GM23338 (cell line): Measurements from ENCODE around the gene KIF5A. TPM values are rescaled to one million over a fixed set of nuclear protein-coding genes. Genes with fewer than 3 reads are reported as not detected.

Source experiments
- ATAC-seq: fragments of 200-7000 bp; cut with Tn5 transposase; 3 replicates; pipeline ENCODE4 v1.9.1; 2020
- DNase-seq: peaks from one replicate; pipeline ENCODE4 v3.0.0-alpha.2; 2015; ENCODE audit warnings: low spot score
- H2AFZ ChIP-seq: fragments of 200-600 bp; sonication (generic); 2 replicates; pipeline ENCODE4 v1.8.0; 2016; ENCODE audit warnings: antibody characterized with exemption, mild to moderate bottlenecking, moderate library complexity
- H3F3A ChIP-seq: fragments of 200-600 bp; sonication (generic); replicated peaks from 2 replicates; pipeline ENCODE4 v1.8.0; 2017; ENCODE audit warnings: antibody characterized with exemption, mixed run types, low read depth
- H3K27ac ChIP-seq: fragments of 200-600 bp; sonication (generic); 2 replicates; pipeline ENCODE4 v1.6.1; 2016; ENCODE audit warnings: low read depth
- H3K27me3 ChIP-seq: fragments of 200-600 bp; sonication (generic); 2 replicates; pipeline ENCODE4 v1.8.0; 2016; ENCODE audit warnings: mild to moderate bottlenecking, mixed run types, moderate library complexity; ENCODE audit not compliant: insufficient read depth
- H3K36me3 ChIP-seq: fragments of 200-600 bp; sonication (generic); 2 replicates; pipeline ENCODE4 v1.8.0; 2016; ENCODE audit warnings: mild to moderate bottlenecking; ENCODE audit not compliant: insufficient read depth
- H3K4me1 ChIP-seq: fragments of 200-600 bp; sonication (generic); 2 replicates; pipeline ENCODE4 v1.8.0; 2016; ENCODE audit warnings: mild to moderate bottlenecking, moderate library complexity; ENCODE audit not compliant: insufficient read depth
- H3K4me2 ChIP-seq: fragments of 200-600 bp; sonication (generic); 2 replicates; pipeline ENCODE4 v1.7.1; 2017; ENCODE audit warnings: mixed run types
- H3K4me3 ChIP-seq: fragments of 200-600 bp; sonication (generic); 2 replicates; pipeline ENCODE4 v1.6.1; 2016; ENCODE audit warnings: mixed run types
- H3K79me2 ChIP-seq: fragments of 200-600 bp; sonication (generic); replicated peaks from 2 replicates; pipeline ENCODE4 v1.8.0; 2017; ENCODE audit warnings: mild to moderate bottlenecking; ENCODE audit not compliant: insufficient read depth
- H3K9me2 ChIP-seq: fragments of 200-600 bp; sonication (generic); 2 replicates; pipeline ENCODE4 v1.8.0; 2017; ENCODE audit not compliant: insufficient read depth
- H4K20me1 ChIP-seq: fragments of 200-600 bp; sonication (generic); replicated peaks from 2 replicates; pipeline ENCODE4 v1.8.0; 2017; ENCODE audit warnings: mild to moderate bottlenecking; ENCODE audit not compliant: insufficient read depth
- H3K27ac Mint-ChIP-seq: 2 replicates; pipeline ENCODE4 v1.8.0; 2020; ENCODE audit warnings: inconsistent platforms, mild to moderate bottlenecking, moderate library complexity, mixed read lengths
- H3K27me3 Mint-ChIP-seq: 3 replicates; pipeline ENCODE4 v1.8.0; 2022; ENCODE audit warnings: low read depth, mild to moderate bottlenecking, moderate library complexity, mixed read lengths, inconsistent platforms; ENCODE audit not compliant: insufficient read depth, poor library complexity
- H3K36me3 Mint-ChIP-seq: 3 replicates; pipeline ENCODE4 v1.8.0; 2021; ENCODE audit warnings: low read depth, mild to moderate bottlenecking, inconsistent platforms, moderate library complexity, mixed read lengths
- H3K4me1 Mint-ChIP-seq: 3 replicates; pipeline ENCODE4 v1.8.0; 2020; ENCODE audit warnings: mild to moderate bottlenecking, inconsistent platforms, mixed read lengths
- H3K4me3 Mint-ChIP-seq: 3 replicates; pipeline ENCODE4 v1.8.0; 2021; ENCODE audit warnings: moderate library complexity, mild to moderate bottlenecking, inconsistent platforms, mixed read lengths
- H3K9me3 Mint-ChIP-seq: 3 replicates; pipeline ENCODE4 v1.8.0; 2020; ENCODE audit warnings: moderate library complexity, mild to moderate bottlenecking, inconsistent platforms, mixed read lengths
- CREB1 ChIP-seq: fragments of 250-450 bp; sonication (Bioruptor Pico); IDR thresholded peaks from 2 replicates; pipeline ENCODE4 v1.5.0; 2020; ENCODE audit warnings: low read depth, mild to moderate bottlenecking, moderate library complexity
- CTCF ChIP-seq, 2 experiments: fragments of 200-600 bp in 1 of 2; sonication (generic) in 1 of 2; conservative IDR thresholded peaks; 2 replicates each; pipeline versions ENCODE4 v1.5.1 to v1.6.1; 2016 to 2017; ENCODE audit warnings: antibody characterized with exemption in 2 of 2, low read depth in 2 of 2, mild to moderate bottlenecking in 2 of 2, moderate library complexity in 1 of 2
- ETS1 ChIP-seq: IDR thresholded peaks from 2 replicates; pipeline ENCODE4 v1.6.1; 2016; ENCODE audit warnings: antibody characterized with exemption
- EZH2 ChIP-seq: fragments of 200-600 bp; sonication (generic); IDR thresholded peaks from one replicate; pipeline ENCODE4 v1.8.0; 2017; ENCODE audit warnings: antibody characterized with exemption, mild to moderate bottlenecking, low read depth; ENCODE audit not compliant: unreplicated experiment
- EZH2phosphoT487 ChIP-seq: fragments of 200-600 bp; sonication (generic); IDR thresholded peaks from one replicate; pipeline ENCODE4 v1.8.1; 2018; ENCODE audit warnings: antibody characterized with exemption; ENCODE audit not compliant: unreplicated experiment
- JUNB ChIP-seq: IDR thresholded peaks from one replicate; pipeline ENCODE4 v1.6.1; 2016; ENCODE audit warnings: antibody characterized with exemption; ENCODE audit not compliant: unreplicated experiment
- NANOG ChIP-seq: IDR thresholded peaks from 2 replicates; pipeline ENCODE4 v1.6.1; 2016; ENCODE audit warnings: antibody characterized with exemption, borderline replicate concordance
- POLR2AphosphoS5 ChIP-seq: IDR thresholded peaks from 2 replicates; pipeline ENCODE4 v1.6.1; 2016; ENCODE audit warnings: antibody characterized with exemption, low read depth
- STAT1 ChIP-seq: IDR thresholded peaks from one replicate; pipeline ENCODE4 v1.6.1; 2016; ENCODE audit warnings: antibody characterized with exemption; ENCODE audit not compliant: unreplicated experiment
- ZNF114 ChIP-seq: fragments of 250-450 bp; sonication (Bioruptor Pico); IDR thresholded peaks from 2 replicates; pipeline ENCODE4 v1.5.0; 2020; ENCODE audit warnings: mild to moderate bottlenecking, moderate library complexity
- ZNF331 ChIP-seq: fragments of 250-450 bp; sonication (Bioruptor Pico); IDR thresholded peaks from 2 replicates; pipeline ENCODE4 v1.5.0; 2020; ENCODE audit warnings: low read depth, mild to moderate bottlenecking, moderate library complexity
- polyA plus RNA-seq: library from polyadenylated mRNA; unstranded; fragments of >200 nt; fragmentation: Nextera tagmentation; extraction: Ambion mirVana; gene quantifications from 2 replicates; pipeline ENCODE4 v1.2.1, GENCODE V29; 2016
- total RNA-seq: library from RNA; depleted of rRNA; stranded (reverse); fragments of >200 nt; shearing (Covaris generic); gene quantifications from 2 replicates; pipeline ENCODE4 v1.2.3, GENCODE V29; 2014
- TF ChIP-seq, protein P1 (sequence below): fragments of 250-450 bp; sonication (Bioruptor Pico); IDR thresholded peaks from 2 replicates; pipeline ENCODE4 v1.5.0; 2020; ENCODE audit warnings: mild to moderate bottlenecking, moderate library complexity
- TF ChIP-seq, protein P2 (sequence below): IDR thresholded peaks from one replicate; pipeline ENCODE4 v1.6.1; 2018; ENCODE audit warnings: antibody characterized with exemption; ENCODE audit not compliant: unreplicated experiment

Gene KIF5A
- total and polyA plus RNA-seq, 2 experiments from 2014 or later = 11.1 to 21.3 TPM

GRCh38 chr12:57525615-57526383 lies 24.0 kb upstream of the KIF5A start:
- Histone ChIP-seq H3K4me3 (no peak overlapping the region), H3K4me2 (no peak overlapping the region), H3F3A (peaks cover 30% of the 10 kb centered on the region), H3K27me3 (no peaks in the 10 kb centered on the region), H3K4me1 (peaks cover 26% of the 10 kb centered on the region), H3K9me2 (no peaks in the 10 kb centered on the region), H2AFZ (no peak overlapping the region), H3K36me3 (peaks cover 5% of the 10 kb centered on the region), H4K20me1 (peaks cover 17% of the 10 kb centered on the region), H3K79me2 (0 out of 2 replicates have a peak, but pooled peaks cover 7% of the 10 kb centered on the region), H3K27ac (no peak overlapping the region)
- H3K27ac Mint-ChIP-seq = no peak overlapping the region
- peaks cover 31% of the 10 kb centered on the region for H3K36me3 Mint-ChIP-seq
- no peak overlapping the region for H3K4me3 Mint-ChIP-seq
- DNase-seq (no peak), ATAC-seq (no peak)
- peaks cover 36% of the 10 kb centered on the region for H3K27me3 Mint-ChIP-seq
- H3K4me1 Mint-ChIP-seq = peaks cover 43% of the 10 kb centered on the region
- no peaks in the 10 kb centered on the region; the same call in 2 of the 3 replicates for H3K9me3 Mint-ChIP-seq
- TF ChIP-seq EZH2 = no peak
- TF ChIP-seq ETS1 = no peak
- TF ChIP-seq, protein P1, sequence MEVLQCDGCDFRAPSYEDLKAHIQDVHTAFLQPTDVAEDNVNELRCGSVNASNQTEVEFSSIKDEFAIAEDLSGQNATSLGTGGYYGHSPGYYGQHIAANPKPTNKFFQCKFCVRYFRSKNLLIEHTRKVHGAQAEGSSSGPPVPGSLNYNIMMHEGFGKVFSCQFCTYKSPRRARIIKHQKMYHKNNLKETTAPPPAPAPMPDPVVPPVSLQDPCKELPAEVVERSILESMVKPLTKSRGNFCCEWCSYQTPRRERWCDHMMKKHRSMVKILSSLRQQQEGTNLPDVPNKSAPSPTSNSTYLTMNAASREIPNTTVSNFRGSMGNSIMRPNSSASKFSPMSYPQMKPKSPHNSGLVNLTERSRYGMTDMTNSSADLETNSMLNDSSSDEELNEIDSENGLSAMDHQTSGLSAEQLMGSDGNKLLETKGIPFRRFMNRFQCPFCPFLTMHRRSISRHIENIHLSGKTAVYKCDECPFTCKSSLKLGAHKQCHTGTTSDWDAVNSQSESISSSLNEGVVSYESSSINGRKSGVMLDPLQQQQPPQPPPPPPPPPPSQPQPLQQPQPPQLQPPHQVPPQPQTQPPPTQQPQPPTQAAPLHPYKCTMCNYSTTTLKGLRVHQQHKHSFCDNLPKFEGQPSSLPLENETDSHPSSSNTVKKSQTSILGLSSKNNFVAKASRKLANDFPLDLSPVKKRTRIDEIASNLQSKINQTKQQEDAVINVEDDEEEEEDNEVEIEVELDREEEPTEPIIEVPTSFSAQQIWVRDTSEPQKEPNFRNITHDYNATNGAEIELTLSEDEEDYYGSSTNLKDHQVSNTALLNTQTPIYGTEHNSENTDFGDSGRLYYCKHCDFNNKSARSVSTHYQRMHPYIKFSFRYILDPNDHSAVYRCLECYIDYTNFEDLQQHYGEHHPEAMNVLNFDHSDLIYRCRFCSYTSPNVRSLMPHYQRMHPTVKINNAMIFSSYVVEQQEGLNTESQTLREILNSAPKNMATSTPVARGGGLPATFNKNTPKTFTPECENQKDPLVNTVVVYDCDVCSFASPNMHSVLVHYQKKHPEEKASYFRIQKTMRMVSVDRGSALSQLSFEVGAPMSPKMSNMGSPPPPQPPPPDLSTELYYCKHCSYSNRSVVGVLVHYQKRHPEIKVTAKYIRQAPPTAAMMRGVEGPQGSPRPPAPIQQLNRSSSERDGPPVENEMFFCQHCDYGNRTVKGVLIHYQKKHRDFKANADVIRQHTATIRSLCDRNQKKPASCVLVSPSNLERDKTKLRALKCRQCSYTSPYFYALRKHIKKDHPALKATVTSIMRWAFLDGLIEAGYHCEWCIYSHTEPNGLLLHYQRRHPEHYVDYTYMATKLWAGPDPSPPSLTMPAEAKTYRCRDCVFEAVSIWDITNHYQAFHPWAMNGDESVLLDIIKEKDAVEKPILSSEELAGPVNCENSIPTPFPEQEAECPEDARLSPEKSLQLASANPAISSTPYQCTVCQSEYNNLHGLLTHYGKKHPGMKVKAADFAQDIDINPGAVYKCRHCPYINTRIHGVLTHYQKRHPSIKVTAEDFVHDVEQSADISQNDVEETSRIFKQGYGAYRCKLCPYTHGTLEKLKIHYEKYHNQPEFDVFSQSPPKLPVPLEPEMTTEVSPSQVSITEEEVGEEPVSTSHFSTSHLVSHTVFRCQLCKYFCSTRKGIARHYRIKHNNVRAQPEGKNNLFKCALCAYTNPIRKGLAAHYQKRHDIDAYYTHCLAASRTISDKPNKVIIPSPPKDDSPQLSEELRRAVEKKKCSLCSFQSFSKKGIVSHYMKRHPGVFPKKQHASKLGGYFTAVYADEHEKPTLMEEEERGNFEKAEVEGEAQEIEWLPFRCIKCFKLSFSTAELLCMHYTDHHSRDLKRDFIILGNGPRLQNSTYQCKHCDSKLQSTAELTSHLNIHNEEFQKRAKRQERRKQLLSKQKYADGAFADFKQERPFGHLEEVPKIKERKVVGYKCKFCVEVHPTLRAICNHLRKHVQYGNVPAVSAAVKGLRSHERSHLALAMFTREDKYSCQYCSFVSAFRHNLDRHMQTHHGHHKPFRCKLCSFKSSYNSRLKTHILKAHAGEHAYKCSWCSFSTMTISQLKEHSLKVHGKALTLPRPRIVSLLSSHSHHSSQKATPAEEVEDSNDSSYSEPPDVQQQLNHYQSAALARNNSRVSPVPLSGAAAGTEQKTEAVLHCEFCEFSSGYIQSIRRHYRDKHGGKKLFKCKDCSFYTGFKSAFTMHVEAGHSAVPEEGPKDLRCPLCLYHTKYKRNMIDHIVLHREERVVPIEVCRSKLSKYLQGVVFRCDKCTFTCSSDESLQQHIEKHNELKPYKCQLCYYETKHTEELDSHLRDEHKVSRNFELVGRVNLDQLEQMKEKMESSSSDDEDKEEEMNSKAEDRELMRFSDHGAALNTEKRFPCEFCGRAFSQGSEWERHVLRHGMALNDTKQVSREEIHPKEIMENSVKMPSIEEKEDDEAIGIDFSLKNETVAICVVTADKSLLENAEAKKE = no peak
- no peak for TF ChIP-seq ZNF331 (CRISPR knock-in tag)
- no peak for TF ChIP-seq JUNB
- TF ChIP-seq CTCF (conservative IDR thresholded peaks at IDR 0.05; ENCODE audit: low read depth in 2 of 2) = no peak
- TF ChIP-seq POLR2AphosphoS5 = no peak
- no peak for TF ChIP-seq NANOG
- no peak for TF ChIP-seq EZH2phosphoT487
- TF ChIP-seq ZNF114 (CRISPR knock-in tag) = no peak
- TF ChIP-seq STAT1 = no peak
- TF ChIP-seq CREB1 (CRISPR knock-in tag) = no peak
- TF ChIP-seq, protein P2, sequence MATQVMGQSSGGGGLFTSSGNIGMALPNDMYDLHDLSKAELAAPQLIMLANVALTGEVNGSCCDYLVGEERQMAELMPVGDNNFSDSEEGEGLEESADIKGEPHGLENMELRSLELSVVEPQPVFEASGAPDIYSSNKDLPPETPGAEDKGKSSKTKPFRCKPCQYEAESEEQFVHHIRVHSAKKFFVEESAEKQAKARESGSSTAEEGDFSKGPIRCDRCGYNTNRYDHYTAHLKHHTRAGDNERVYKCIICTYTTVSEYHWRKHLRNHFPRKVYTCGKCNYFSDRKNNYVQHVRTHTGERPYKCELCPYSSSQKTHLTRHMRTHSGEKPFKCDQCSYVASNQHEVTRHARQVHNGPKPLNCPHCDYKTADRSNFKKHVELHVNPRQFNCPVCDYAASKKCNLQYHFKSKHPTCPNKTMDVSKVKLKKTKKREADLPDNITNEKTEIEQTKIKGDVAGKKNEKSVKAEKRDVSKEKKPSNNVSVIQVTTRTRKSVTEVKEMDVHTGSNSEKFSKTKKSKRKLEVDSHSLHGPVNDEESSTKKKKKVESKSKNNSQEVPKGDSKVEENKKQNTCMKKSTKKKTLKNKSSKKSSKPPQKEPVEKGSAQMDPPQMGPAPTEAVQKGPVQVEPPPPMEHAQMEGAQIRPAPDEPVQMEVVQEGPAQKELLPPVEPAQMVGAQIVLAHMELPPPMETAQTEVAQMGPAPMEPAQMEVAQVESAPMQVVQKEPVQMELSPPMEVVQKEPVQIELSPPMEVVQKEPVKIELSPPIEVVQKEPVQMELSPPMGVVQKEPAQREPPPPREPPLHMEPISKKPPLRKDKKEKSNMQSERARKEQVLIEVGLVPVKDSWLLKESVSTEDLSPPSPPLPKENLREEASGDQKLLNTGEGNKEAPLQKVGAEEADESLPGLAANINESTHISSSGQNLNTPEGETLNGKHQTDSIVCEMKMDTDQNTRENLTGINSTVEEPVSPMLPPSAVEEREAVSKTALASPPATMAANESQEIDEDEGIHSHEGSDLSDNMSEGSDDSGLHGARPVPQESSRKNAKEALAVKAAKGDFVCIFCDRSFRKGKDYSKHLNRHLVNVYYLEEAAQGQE = no peak
